GM21619 (cell line): ENCODE data around the gene LAYN.
A peak's percentile ranks its signal among the peaks of the same experiment; 100 is the strongest.

Experiments
- ATAC-seq: cut with Tn5 transposase; IDR thresholded peaks from one replicate; pipeline ENCODE4 v1.9.1; 2021; ENCODE audit not compliant: unreplicated experiment

The LAYN gene

DNA sequence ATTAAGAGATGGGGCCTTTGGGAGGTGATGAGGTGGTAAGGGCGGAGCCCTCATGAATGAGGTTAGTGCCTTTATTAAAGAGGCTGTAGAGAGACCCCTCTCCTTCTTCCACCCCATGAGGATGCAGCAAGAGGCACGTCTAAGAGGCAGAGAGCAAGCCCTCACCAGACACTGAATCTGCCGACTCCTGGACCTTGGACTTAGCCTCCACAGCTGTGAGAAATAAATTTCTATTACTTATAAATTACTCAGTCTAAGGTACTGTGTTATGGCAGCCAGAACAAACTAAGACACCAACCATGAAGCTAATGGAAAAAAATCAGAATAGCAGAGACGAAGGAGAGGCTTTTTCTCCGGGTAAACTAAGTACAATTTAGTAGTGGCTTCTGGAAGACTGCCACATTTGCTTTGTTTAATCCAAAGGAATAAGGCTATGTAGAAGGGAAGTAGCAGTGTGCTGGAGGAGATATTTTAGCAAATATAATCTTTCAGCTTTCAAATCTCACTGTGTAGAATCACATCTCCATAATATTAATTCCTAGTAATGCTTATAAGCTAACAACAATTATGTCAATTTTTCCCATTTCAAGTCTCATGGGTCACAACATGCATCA lies 49.5 kb downstream of the LAYN start:
- ATAC-seq, result no peak

DNA sequence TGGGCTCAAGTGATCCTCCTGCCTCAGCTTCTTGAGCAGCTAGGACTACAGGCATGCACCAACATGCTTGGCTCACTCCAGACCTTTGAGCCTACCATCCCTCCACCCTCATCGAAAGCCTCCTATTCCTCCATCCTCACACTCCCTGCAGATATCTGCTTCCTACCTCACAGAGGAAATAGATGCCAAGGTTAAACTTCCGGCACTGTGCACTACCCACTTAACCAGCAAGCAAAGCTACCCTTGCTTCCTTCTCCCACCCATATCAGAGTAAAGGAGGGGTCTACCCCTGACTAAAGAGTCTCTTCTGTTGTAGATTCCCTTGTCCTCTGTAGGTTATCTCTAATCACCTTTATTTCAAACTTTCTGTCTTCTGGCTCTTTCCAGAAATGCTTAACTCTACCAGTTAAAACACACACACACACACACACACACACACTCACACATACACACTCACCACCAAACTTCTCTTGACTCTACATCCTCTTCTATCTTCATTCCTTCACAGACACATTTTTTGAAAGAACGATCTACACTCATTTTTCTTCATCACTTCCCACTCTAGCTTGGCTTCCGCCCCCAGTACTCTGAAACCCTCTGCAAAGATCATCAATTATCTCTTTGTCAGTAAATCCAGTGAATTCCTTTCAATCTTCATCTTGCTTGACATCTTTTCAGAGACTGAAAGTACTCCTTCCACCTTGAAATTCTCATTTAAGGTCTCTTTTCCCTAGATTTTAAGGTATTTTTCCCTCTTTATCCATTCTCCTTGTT lies 50.9 kb downstream of the LAYN start:
- ATAC-seq, result no peak

DNA sequence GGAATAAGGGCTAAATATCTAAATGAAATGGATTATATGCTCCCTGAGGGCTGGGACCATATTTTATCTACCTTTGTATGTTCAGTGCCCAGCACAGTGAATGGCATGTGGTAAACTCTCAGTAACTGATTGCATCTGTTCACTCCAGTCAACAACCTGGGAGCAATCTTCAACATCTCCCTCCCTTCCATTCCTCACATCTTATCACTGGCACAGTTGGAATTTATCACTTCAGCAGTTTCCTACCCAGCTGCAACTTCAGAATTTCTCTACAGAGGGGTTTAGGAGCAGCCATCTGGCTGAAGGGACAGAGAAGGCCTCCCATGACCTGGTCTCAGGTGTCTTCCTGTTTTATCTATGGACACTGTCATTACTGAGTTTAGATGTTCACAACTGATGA lies 52.0 kb downstream of the LAYN start:
- no peak for ATAC-seq

DNA sequence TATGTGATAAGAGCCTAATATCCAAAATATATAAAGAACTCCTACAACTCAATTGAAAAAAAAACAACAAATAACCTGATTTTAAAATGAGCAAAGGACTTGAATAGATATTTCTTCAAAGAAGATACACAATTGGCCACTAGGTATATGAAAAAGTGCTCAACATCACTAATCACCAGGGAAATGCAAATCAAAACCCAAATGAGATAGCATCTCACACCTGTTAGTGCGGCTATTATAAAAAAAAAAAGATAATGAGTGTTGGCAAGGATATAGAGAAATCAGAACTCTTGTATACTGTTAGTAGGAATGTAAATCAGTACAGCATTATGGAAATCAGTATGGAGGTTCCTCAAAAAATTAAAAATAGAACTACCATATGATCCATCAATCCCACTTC lies 55.8 kb downstream of the LAYN start:
- ATAC-seq, result no peak

DNA sequence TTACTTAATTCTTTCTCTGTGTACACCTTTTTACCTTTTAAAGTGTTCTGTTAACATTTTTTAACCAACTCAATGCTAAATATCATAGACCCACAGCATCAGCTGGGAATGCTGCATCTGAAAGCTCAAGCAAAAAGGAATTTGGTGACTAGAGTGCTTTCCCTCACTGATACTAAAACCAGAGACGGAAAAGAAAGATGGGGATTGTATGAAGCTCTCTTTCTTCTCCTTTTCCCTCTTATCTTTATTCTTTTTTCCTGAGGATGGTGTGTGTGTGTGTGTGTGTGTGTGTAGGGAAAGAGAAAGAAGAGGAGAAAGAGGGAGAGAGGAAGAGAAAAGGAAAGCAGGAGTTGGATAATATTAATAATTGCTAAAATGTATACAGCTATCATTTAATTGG lies 57.6 kb downstream of the LAYN start:
- ATAC-seq, result no peak

DNA sequence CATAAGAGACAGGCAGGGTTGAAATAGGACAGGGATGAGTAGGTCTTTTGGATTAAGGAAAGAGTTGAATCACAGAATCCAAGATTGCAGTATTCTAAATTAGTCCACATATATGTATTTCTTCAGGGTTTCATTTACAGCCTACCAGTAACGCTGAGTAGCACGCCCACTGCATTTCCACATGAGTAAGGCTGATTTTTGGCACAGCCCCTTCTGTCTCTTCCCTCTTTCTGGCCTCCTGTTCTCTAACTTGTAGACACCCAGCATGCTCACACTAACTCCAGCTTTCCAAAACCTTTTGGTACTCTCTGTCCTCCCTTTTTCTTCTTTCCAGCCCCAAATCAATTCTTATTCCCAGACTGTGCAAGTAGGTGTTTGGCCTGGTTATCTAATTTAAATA lies 58.0 kb downstream of the LAYN start:
- no peak for ATAC-seq

DNA sequence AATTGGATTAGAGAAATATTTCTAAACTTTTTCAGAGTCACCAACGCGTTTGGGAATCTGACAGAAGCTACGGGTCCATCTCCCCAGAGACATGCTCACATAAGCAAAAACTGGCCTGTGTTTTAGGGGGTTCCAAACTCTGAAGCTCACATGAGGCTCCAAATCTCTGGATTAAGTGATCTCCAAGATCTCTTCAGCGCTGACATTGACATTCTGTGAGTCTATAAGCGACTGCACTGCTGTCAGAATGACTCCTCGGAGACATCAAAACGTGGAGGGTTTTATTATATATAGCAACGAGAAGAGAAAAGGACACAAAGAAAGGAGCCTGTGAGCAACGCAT lies 61.1 kb downstream of the LAYN start:
- no peak for ATAC-seq

DNA sequence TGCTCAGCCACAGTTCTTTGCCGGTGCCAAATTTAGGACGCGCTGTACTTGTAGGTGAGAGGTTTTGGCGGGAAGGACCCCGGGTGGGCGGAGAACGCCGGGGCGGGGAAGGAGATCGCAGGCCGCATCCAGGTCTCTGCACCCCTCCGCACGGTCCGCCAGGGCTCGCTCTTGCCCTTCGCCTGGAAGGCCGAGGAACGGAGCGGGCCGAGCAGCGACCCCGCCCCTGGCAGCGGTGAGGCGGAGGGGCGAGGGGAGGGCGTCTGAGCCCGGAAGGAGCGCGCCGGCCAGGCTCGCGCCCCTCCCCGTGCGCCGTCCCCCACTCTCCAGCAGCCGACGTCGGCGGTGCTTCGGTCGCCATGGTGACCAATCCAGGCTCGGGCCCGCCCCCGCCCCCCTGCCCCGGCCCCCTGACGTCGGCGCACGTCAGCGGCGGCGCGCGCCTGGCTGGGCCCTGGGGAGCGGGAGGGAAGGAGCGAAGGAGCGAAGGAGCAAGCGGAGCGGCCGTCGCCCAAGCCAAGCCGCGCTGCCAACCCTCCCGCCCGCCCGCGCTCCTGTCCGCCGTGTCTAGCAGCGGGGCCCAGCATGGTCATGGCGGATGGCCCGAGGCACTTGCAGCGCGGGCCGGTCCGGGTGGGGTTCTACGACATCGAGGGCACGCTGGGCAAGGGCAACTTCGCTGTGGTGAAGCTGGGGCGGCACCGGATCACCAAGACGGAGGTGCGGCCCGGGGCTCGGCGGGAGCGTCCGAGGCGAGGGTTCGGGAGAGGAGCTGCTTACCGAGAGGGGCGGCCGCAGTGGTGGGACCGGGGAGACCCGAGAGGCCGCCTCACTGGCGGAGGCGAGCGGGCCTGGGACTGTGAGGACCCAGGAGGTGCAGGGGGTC lies 61.7 kb downstream of the LAYN start, which contains the start of gene SIK2:
Gene SIK2, plus strand, starts transcription at position 471 of the 886 bp plus-strand sequence. Its CDS starts 115 bp downstream, at position 586.
- ATAC-seq, result peak; percentile 85

DNA sequence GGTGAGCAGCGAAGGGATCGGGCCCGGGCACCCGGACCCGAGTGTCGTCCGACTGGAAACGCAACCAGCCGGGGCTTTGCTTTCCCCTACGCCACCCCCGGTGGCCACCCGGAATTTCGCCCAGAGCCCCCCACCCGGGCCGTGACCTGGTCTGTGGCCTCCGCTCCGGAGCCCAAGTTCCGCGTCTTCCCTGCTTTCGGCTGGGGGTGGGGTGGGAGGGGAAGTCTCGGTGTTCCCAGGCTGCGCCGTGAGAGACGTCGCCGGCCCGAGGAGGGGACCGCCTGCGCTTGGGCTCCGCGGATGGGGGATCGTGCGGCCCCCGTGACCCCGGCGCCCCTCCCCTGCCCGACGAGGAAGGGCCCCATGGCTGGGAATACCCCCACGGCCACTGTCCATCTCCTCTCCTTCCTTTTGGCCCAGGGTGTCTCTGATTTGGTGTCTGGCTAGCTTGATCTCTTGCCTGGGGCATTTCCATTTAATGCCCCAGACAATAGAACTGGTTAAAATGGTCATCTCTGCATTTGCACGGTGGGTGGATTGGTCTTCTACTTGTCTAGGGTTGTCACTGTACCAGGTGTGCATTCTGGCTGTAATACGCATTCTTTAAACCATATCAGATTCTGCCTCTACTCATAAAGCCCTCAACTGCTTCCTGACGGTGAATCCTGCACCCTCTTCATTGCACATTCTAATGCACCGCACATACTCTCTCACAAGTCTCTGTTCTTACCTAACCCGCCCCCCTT lies 62.5 kb downstream of the LAYN start:
- no peak for ATAC-seq

DNA sequence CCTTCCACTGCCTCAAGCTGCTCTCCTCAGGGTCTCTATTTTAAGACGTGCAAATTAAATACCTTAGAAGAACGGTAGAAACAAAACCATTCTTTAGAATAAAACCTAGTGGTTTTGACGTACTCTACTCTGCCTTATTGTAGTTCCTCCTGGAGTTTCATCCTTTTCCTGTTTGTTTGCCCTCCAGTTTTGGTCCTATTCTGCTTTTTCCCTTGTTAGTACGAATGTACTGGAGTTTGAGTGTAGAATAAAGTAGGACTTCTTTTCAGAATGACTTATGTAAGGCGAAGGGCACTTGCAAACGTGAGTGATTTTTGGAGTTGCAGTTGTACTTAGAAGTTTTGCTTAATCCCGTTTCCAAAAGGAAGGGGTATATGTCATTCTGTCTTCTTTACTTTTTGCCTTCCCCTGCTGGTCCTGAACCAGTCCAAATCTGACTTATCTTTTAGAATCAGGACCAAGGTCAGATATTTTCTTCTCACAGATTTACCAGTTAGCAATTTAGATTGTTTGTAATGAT lies 63.2 kb downstream of the LAYN start:
- no peak for ATAC-seq

DNA sequence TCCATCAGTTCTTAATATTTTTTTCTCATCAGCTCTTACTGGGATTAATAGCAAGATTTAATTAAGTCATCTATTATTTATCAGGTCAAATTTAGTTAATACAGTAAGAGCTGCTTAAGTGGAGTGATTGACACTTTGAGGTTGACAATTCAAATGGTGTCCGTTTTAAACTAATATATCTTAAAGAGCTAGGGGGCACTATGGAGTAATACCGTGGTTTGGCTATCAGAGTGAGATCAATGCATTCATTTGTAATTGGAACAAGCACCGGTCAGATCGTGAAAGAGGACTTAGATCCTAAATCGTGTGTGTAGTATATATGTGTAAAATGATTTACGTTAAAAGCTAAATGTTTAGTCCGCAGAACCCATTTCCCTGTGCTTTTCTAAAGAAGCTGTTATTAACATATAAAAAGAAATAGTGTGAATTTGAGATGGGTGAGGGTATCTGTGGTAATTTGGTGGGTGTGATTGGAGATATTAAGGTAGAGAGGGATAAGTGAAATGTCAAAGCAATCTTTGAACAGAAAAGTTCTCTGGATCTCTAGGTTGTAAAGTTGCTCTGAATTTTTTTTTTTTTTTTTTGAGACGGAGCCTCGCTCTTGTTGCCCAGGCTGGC lies 64.0 kb downstream of the LAYN start:
- no peak for ATAC-seq

DNA sequence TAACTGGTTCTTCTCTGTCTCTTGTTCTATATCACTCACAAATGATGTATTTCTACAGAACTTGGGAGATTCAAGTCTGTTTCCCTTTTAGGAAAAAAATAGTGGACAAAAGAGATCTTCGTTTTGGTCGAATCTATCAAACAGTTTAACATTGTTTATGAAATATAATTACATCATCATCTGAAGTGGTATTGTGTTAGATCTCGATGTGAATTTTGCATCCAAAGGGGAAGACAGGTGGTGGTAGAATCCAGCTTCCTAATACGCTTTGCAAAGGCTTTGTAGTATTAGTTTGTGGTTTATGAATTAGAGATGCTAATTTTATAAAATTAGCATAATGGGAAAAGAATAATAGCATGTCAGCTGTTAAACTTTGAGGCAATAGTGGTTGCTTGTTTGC lies 65.2 kb downstream of the LAYN start:
- ATAC-seq, result no peak

DNA sequence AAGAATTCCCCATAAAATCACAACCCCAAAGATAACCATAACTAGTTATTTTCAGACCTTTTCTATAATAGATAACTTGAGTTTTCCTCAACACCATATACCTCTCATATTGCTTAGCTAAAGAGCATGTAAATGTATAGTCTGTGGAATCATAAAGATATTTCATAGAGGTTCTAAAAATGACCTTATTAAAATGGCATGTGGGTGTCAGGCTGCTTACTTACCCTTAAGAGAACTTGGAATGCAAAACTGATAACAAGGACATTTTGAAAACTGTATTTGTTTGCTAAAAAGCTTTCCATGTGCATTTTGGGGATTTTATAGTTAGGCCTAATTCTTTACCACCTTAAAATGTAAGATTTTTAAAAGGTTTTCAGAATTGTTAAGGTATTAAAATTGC lies 66.5 kb downstream of the LAYN start:
- no peak for ATAC-seq

DNA sequence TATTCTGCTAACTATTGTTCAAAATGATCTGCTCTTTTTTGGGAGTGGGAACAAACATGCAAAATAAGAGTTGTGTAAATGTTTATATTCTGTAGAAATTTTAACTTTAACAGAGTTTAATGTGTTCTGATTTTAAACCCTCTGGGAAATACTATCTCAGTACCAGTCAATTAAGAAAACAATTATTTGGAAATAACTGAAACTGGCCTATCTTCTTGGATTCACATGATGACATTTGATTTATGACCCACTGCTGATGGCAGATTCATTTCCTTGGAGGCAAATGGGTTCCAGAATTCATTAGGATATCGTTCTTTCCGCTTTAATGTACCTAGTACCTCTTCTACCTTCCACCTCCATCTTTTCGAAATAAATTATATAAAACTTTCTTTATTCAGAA lies 67.2 kb downstream of the LAYN start:
- ATAC-seq, result no peak
